GM21717 (cell line): ENCODE data around the gene AGBL4.

Source experiments
- ATAC-seq: cut with Tn5 transposase; IDR thresholded peaks from one replicate; pipeline ENCODE4 v1.9.1; 2021; ENCODE audit warnings: mild to moderate bottlenecking, moderate library complexity; ENCODE audit not compliant: unreplicated experiment

Gene AGBL4

GRCh38 chr1:48948562-48948961, 1075.2 kb downstream of the AGBL4 start:
- no peak for ATAC-seq

- no peak for ATAC-seq
Measured at GRCh38 chr1:48947761-48948537, 1075.8 kb downstream of the AGBL4 start.

GRCh38 chr1:48946070-48946469, 1077.7 kb downstream of the AGBL4 start:
- ATAC-seq: no peak

DNA sequence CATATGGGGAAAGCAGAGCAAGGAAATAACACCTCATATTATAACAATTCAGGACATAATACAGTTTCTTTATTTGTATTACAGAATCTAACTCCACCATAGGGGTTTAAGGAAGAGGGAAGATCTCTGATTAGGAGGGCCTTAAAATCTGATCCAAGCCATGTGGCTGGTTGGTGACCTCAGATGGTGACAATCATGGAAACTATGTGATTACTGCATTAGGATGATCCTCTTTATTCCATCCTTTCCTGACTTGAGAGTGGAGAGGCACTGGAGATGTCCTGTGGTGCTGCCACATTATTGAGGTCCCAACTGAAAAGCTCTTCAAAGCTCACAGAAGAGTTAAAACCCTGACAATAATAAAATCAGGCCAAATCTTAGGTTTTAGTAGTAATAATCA, 1078.9 kb downstream of the AGBL4 start:
- ATAC-seq: no peak

GRCh38 chr1:48943826-48944225, 1079.9 kb downstream of the AGBL4 start:
- no peak for ATAC-seq

DNA sequence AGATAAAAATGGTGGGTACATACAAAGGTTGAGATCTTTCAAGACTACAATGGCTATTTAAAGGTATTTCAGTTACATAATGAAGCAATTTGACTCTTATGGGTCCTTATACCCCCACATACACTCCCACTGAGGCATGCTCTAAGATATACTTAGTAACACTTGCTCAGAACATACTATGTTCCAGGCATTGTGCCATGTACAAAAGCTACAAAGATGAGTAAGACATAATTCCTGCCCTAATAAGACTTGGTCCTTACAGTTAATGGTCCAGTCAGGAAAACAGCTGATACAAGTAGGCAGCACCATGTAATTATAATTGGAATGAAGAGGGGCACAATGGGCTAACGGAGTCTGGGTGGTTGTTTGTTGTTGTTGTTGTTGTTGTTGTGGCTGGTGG, 1080.4 kb downstream of the AGBL4 start:
- ATAC-seq: no peak

DNA sequence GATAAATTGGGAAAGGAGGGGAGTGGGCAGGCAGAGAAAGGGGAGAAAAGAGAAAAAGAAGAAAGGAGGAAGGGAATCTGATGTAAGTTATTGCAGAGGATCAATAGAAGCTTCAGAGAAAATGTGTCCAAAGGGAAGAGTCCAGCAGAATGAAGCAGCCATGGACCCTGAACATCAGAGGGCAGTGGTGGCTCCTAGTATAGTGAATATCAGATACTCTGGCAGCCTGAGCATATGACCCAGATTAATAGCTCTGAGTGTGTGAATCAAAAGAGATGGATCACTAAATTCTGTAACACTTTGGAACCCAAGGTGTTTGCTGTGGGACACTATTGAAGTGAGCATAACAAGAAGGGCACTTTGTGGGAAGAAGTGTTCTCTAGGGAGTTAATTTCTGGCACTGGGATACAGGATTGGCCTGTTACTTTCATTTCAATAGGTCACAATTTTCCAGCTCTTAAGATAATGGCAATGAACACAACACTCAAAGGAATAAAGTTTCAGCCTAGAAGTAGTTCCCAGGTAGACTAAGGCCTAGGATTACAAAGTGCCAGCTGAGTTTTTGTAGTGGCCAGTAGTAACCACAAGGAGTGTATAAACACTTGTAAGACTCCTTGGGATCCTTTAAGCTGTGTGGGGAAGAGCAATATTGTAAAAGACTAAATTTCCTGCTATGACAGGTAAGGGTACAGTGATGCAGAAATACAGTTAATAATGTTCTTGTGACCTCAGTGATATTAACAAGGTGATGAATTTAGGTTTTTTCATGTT, 1082.6 kb downstream of the AGBL4 start:
- no peak for ATAC-seq

GRCh38 chr1:48940354-48940753, 1083.4 kb downstream of the AGBL4 start:
- no peak for ATAC-seq

DNA sequence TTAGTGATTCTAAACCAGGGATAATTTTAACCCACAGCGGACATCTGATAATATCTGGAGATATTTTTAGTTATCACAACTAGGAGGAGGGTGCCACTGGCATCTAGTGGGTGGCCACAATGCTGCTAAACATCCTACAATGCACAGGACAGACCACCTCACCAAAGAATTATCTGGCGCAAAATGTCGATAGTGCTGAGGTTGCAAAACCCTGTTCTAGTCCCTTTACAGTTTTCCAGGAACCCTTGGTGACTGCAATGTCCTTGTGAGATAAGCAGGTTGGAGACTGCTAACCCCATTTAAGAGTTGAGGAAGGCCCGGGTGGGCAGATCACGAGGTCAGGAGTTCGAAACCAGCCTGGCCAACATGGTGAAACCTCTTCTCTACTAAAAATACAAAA, 1083.9 kb downstream of the AGBL4 start:
- ATAC-seq: no peak

DNA sequence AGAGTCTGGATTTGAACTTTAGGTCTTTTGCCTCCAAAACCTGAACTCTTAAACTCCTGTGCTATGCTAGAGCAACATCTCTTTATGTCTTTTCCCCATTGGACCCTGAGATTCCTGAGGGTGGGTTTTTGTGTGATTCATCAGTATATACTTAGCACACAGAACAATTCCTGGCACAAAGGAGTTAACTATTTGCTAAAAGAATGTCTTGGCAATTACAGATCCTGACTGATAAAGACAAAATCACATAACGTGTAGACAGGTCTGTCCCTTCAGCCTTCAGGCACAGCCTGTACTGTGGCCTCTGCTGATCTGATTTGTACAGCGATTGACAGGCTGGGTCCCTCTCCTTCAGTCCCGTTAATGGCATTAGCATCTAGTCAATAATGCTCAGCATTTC, 1084.7 kb downstream of the AGBL4 start:
- ATAC-seq: no peak

GRCh38 chr1:48937732-48938131, 1086.0 kb downstream of the AGBL4 start:
- no peak for ATAC-seq

- ATAC-seq: no peak
Measured at GRCh38 chr1:48936436-48936835, 1087.3 kb downstream of the AGBL4 start.

- no peak for ATAC-seq
Measured at GRCh38 chr1:48932366-48932765, 1091.4 kb downstream of the AGBL4 start.

- no peak for ATAC-seq
Measured at GRCh38 chr1:48931506-48932192, 1092.1 kb downstream of the AGBL4 start.

GRCh38 chr1:48930011-48930410, 1093.7 kb downstream of the AGBL4 start:
- ATAC-seq: no peak

DNA sequence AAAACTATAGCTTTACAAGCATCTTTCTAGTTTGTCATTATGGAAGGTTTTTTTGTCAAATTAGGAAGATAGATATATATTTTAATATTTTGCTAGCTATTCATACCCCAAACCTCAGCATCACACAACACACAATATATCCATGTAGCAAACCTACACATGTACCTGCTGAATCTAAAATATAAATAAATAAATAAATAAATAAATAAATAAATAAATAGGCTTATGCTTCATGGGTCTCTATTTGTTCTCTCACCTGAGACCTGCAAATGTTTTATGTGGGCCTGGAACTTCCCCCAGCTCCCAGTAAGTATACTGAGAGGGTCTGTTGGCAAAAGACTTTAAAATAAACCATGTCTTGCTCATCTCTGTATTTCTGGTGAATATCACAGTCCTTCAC, 1099.7 kb downstream of the AGBL4 start:
- ATAC-seq: no peak

DNA sequence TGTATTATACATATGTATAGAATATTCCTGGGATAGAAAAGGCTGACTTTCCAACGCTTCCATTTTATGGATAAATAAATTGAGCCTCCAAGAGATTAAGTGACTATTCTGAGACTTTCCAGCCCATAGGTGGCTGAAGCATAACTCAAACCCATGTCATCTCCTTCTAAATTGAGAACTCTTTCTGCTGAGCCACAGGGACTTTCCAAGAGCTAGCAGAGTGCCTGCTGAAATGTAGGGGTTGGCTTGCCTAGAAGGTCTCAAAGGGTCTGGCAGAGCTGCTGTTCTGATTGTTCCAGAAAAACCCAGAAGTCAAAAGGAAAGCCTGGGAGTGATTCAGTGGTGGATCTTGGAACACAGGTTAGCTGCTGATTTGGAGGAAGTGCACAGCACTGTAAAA, 1100.6 kb downstream of the AGBL4 start:
- no peak for ATAC-seq

- no peak for ATAC-seq
Measured at GRCh38 chr1:48920851-48921250, 1102.9 kb downstream of the AGBL4 start.

DNA sequence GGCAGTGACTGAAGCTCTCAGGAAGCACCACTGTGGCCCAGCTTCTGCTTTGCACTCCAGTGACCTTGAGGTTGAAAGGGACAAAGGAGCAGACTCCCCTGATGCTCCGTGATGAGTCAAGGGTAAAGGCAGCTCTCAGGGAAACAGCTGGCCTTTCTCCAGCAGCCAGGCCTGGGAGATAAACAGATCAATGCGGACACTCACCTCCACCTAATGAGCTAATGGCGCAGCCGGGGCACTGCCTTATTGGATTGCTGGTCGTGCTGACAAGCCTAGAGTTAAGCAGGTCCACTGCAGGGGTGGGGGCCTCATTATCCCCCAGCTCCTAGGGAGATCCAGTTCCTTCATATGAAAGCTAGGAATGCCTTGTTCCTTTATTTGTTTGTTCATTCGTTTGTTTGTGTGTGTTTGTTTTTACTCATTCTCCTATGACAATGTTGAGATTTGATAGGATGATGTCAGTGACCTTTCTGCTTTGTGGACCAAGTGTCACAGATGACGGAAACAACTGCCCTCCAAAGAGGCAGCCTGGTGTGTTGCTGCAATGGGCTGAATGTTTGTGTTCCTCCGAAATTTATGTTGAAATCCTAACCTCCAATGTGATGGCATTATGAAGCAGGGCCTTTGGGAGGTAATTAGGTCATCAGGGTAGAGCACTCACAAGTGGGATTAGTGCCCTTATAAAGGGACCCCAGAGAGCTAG, 1105.7 kb downstream of the AGBL4 start:
- ATAC-seq: no peak

DNA sequence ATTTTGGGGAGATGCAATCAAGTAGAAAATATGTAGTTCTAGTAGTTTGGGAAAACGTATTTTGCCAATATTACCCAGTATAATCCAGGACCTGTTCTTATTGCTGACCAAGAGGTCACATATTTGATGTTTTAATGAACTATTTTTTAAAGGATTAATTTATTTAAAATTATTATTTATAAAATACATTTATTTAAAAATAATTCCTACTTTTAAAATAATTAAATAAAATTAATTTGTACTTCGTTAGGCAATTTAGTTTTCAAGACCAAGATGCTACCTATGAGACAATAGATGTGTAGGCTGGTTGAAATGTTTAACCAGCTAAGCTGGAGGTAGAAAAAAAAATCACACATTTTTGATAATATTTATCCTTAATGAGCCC, 1106.7 kb downstream of the AGBL4 start:
- no peak for ATAC-seq
